ENCODE measurements around the gene DLG2.

- TF ChIP-seq POU2F2 (IDR thresholded peaks at IDR 0.05; ENCODE audit: low read depth, low read length) (no peak), POLR2AphosphoS5 (IDR thresholded peaks at IDR 0.05; ENCODE audit: low read depth, low read length) (no peak), POLR2A (IDR thresholded peaks at IDR 0.05; ENCODE audit: low read depth, low read length) (no peak), TAF1 (IDR thresholded peaks at IDR 0.05; ENCODE audit: low read depth, low read length) (no peak), SPI1 (IDR thresholded peaks at IDR 0.05; ENCODE audit: low read depth, low read length) (no peak)
Measured at GRCh38 chr11:83425137-83425466, 2202.0 kb downstream of the DLG2 start.

All from GM12891 (cell line).